HEK293 (cell line): ENCODE results near the gene HOTAIR.

Source experiments
- BCL6B ChIP-seq: fragments of 450-650 bp; formaldehyde crosslinking; IDR thresholded peaks from 2 replicates; pipeline ENCODE4 v1.5.1; 2017; ENCODE audit warnings: missing biosample characterization, missing genetic modification characterization
- HOXC10 ChIP-seq: sonication (generic); formaldehyde crosslinking; IDR thresholded peaks from 2 replicates; pipeline ENCODE4 v1.8.1; 2023; ENCODE audit warnings: mild to moderate bottlenecking, missing genetic modification reagents
- KLF17 ChIP-seq: fragments of 450-650 bp; formaldehyde crosslinking; IDR thresholded peaks from 2 replicates; pipeline ENCODE4 v1.5.1; 2016; ENCODE audit warnings: missing biosample characterization, missing genetic modification characterization
- PRDM2 ChIP-seq: fragments of 450-650 bp; formaldehyde crosslinking; IDR thresholded peaks from 2 replicates; pipeline ENCODE4 v1.5.1; 2016; ENCODE audit warnings: missing biosample characterization, missing genetic modification characterization, borderline replicate concordance
- PRDM4 ChIP-seq: fragments of 450-650 bp; formaldehyde crosslinking; IDR thresholded peaks from 2 replicates; pipeline ENCODE4 v1.5.1; 2017; ENCODE audit warnings: missing biosample characterization, missing genetic modification characterization
- TRIM28 ChIP-seq: IDR thresholded peaks from 2 replicates; pipeline ENCODE4 v1.6.1; 2011; ENCODE audit warnings: low read length, control low read depth, borderline replicate concordance
- ZBTB17 ChIP-seq: fragments of 450-650 bp; formaldehyde crosslinking; IDR thresholded peaks from 2 replicates; pipeline ENCODE4 v1.5.1; 2016; ENCODE audit warnings: missing biosample characterization, missing genetic modification characterization
- ZBTB7A ChIP-seq: fragments of 450-650 bp; formaldehyde crosslinking; IDR thresholded peaks from 2 replicates; pipeline ENCODE4 v1.5.1; 2016; ENCODE audit warnings: low read depth, missing biosample characterization, missing genetic modification characterization
- ZFHX2 ChIP-seq: fragments of 450-650 bp; formaldehyde crosslinking; conservative IDR thresholded peaks from 2 replicates; pipeline ENCODE4 v1.5.1; 2016; ENCODE audit warnings: missing biosample characterization, missing genetic modification characterization
- ZNF148 ChIP-seq: fragments of 450-650 bp; formaldehyde crosslinking; IDR thresholded peaks from 2 replicates; pipeline ENCODE4 v1.5.0; 2017; ENCODE audit warnings: missing biosample characterization, missing genetic modification characterization, borderline replicate concordance
- ZNF280D ChIP-seq: fragments of 450-650 bp; formaldehyde crosslinking; IDR thresholded peaks from 2 replicates; pipeline ENCODE4 v1.5.1; 2016; ENCODE audit warnings: missing biosample characterization, missing genetic modification characterization
- ZNF354C ChIP-seq: fragments of 450-650 bp; formaldehyde crosslinking; IDR thresholded peaks from 2 replicates; pipeline ENCODE4 v1.5.1; 2016; ENCODE audit warnings: missing biosample characterization, missing genetic modification characterization, low read depth, borderline replicate concordance
- ZNF362 ChIP-seq: fragments of 450-650 bp; formaldehyde crosslinking; IDR thresholded peaks from 2 replicates; pipeline ENCODE4 v1.5.1; 2016; ENCODE audit warnings: missing biosample characterization, missing genetic modification characterization
- ZNF394 ChIP-seq: fragments of 450-650 bp; formaldehyde crosslinking; IDR thresholded peaks from 2 replicates; pipeline ENCODE4 v1.5.1; 2016; ENCODE audit warnings: missing biosample characterization, missing genetic modification characterization, mild to moderate bottlenecking, moderate library complexity, borderline replicate concordance
- ZNF626 ChIP-seq: fragments of 450-650 bp; sonication (Bioruptor Pico); formaldehyde crosslinking; IDR thresholded peaks from 2 replicates; pipeline ENCODE4 v1.5.1; 2018; ENCODE audit warnings: missing biosample characterization, missing genetic modification characterization, inconsistent platforms
- ZNF645 ChIP-seq: fragments of 450-650 bp; formaldehyde crosslinking; IDR thresholded peaks from 2 replicates; pipeline ENCODE4; 2016; ENCODE audit warnings: missing biosample characterization, missing genetic modification characterization

HOTAIR gene

GRCh38 chr12:53974084-53975063 is at the start of gene HOTAIR (continued):
- TF ChIP-seq PRDM2 (tag by site-specific recombination) (no peak), ZNF354C (tag by site-specific recombination) (no peak), ZNF394 (tag by site-specific recombination) (no peak; the same call in 1 of the 2 replicates), BCL6B (tag by site-specific recombination) (no peak), ZNF645 (no peak), ZNF626 (tag by site-specific recombination) (no peak), KLF17 (tag by site-specific recombination) (no peak), HOXC10 (CRISPR knock-in tag) (no peak), TRIM28 (no peak), ZBTB17 (tag by site-specific recombination) (0 out of 2 replicates have a peak, but pooled peaks have one; percentile 51), ZNF280D (no peak), ZBTB7A (tag by site-specific recombination) (no peak), ZNF148 (tag by site-specific recombination) (no peak), ZFHX2 (tag by site-specific recombination) (0 out of 2 replicates have a peak, but pooled peaks have one; percentile 10), PRDM4 (tag by site-specific recombination) (0 out of 2 replicates have a peak, but pooled peaks have one; percentile 2), ZNF362 (tag by site-specific recombination) (no peak)
